ENCODE data around the gene PGF. TPM values are rescaled to one million over a fixed set of nuclear protein-coding genes. Genes with fewer than 3 reads are reported as not detected.
"Not testable (repeated sequence)": the region's sequence is repeated elsewhere in the genome, so short reads cannot be mapped to it uniquely, and the experiment has no call there.

The PGF gene
- total RNA-seq (2012; rRNA removed): 4.3 and 6.8 TPM in 2 replicates

GRCh38 chr14:74955229-74956026, at the start of gene PGF:
TSS of gene PGF (minus strand) at chr14:74955597. CDS start at chr14:74955242, 355 bp downstream.
- no peaks in the 10 kb centered on the region for H3K9me3 ChIP-seq (replicated peaks; ENCODE audit: low read length)
- H3K4me1 ChIP-seq (ENCODE audit: control insufficient read depth, insufficient read depth, low read length): peaks cover 30% of the 10 kb centered on the region
- H3K9ac ChIP-seq (ENCODE audit: low read depth, low read length): peak within 1 kb of the TSS; percentile 73
- H3K4me2 ChIP-seq (ENCODE audit: low read length): peak within 1 kb of the TSS; percentile 91
- no peaks in the 10 kb centered on the region for H3K27me3 ChIP-seq (ENCODE audit: control insufficient read depth, insufficient read depth, low read length)
- peak within 1 kb of the TSS; percentile 75 for H3K4me3 ChIP-seq (ENCODE audit: low read length)
- peaks cover 23% of the 10 kb centered on the region for H3K36me3 ChIP-seq (ENCODE audit: insufficient read depth, low read length)

- Histone ChIP-seq H3K27me3 (ENCODE audit: control insufficient read depth, insufficient read depth, low read length) (no peaks in the 10 kb centered on the region), H3K4me3 (ENCODE audit: low read length) (peak overlapping the region; percentile 93), H3K4me2 (ENCODE audit: low read length) (peak overlapping the region; percentile 89), H3K9ac (ENCODE audit: low read depth, low read length) (peak overlapping the region; percentile 92), H3K9me3 (replicated peaks; ENCODE audit: low read length) (no peaks in the 10 kb centered on the region), H3K36me3 (ENCODE audit: insufficient read depth, low read length) (peaks cover 31% of the 10 kb centered on the region), H3K4me1 (ENCODE audit: control insufficient read depth, insufficient read depth, low read length) (peaks cover 17% of the 10 kb centered on the region)
Measured at GRCh38 chr14:75003250-75004027, 48.0 kb upstream of the PGF start.

GRCh38 chr14:75002392-75003249, 47.2 kb upstream of the PGF start, which contains the start of gene EIF2B2:
TSS of gene EIF2B2 (plus strand) at chr14:75002921. CDS start at chr14:75002991, 70 bp downstream.
- peak within 1 kb of the TSS; percentile 89 for H3K4me2 ChIP-seq (ENCODE audit: low read length)
- peak within 1 kb of the TSS; percentile 92 for H3K9ac ChIP-seq (ENCODE audit: low read depth, low read length)
- peaks cover 17% of the 10 kb centered on the region for H3K4me1 ChIP-seq (ENCODE audit: control insufficient read depth, insufficient read depth, low read length)
- H3K4me3 ChIP-seq (ENCODE audit: low read length): peak within 1 kb of the TSS; percentile 93
- no peaks in the 10 kb centered on the region for H3K27me3 ChIP-seq (ENCODE audit: control insufficient read depth, insufficient read depth, low read length)
- H3K36me3 ChIP-seq (ENCODE audit: insufficient read depth, low read length): peaks cover 22% of the 10 kb centered on the region
- H3K9me3 ChIP-seq (replicated peaks; ENCODE audit: low read length): no peaks in the 10 kb centered on the region

- H3K4me3 ChIP-seq (ENCODE audit: low read length): peak overlapping the region; percentile 93
- no peaks in the 10 kb centered on the region for H3K27me3 ChIP-seq (ENCODE audit: control insufficient read depth, insufficient read depth, low read length)
- H3K4me1 ChIP-seq (ENCODE audit: control insufficient read depth, insufficient read depth, low read length): peaks cover 17% of the 10 kb centered on the region
- H3K9me3 ChIP-seq (replicated peaks; ENCODE audit: low read length): no peaks in the 10 kb centered on the region
- peaks cover 15% of the 10 kb centered on the region for H3K36me3 ChIP-seq (ENCODE audit: insufficient read depth, low read length)
- H3K9ac ChIP-seq (ENCODE audit: low read depth, low read length): peak overlapping the region; percentile 92
- peak overlapping the region; percentile 89 for H3K4me2 ChIP-seq (ENCODE audit: low read length)
Measured at GRCh38 chr14:75001899-75002298, 46.5 kb upstream of the PGF start.

- no peak overlapping the region for H3K9ac ChIP-seq (ENCODE audit: low read depth, low read length)
- H3K4me3 ChIP-seq (ENCODE audit: low read length): no peak overlapping the region
- H3K27me3 ChIP-seq (ENCODE audit: control insufficient read depth, insufficient read depth, low read length): no peaks in the 10 kb centered on the region
- H3K4me1 ChIP-seq (ENCODE audit: control insufficient read depth, insufficient read depth, low read length): peaks cover 17% of the 10 kb centered on the region
- H3K36me3 ChIP-seq (ENCODE audit: insufficient read depth, low read length): peaks cover 9% of the 10 kb centered on the region
- no peaks in the 10 kb centered on the region for H3K9me3 ChIP-seq (replicated peaks; ENCODE audit: low read length)
- no peak overlapping the region for H3K4me2 ChIP-seq (ENCODE audit: low read length)
Measured at GRCh38 chr14:75001261-75001660, 45.9 kb upstream of the PGF start.

GRCh38 chr14:74995781-74996180, 40.4 kb upstream of the PGF start:
- not testable (repeated sequence) for H3K36me3 ChIP-seq (ENCODE audit: insufficient read depth, low read length); H3K9ac ChIP-seq (ENCODE audit: low read depth, low read length); H3K4me2 ChIP-seq (ENCODE audit: low read length); H3K27me3 ChIP-seq (ENCODE audit: control insufficient read depth, insufficient read depth, low read length); H3K9me3 ChIP-seq (replicated peaks; ENCODE audit: low read length); H3K4me1 ChIP-seq (ENCODE audit: control insufficient read depth, insufficient read depth, low read length); H3K4me3 ChIP-seq (ENCODE audit: low read length)

GRCh38 chr14:74994182-74994581, 38.8 kb upstream of the PGF start:
- H3K27me3 ChIP-seq (ENCODE audit: control insufficient read depth, insufficient read depth, low read length); H3K4me1 ChIP-seq (ENCODE audit: control insufficient read depth, insufficient read depth, low read length); H3K36me3 ChIP-seq (ENCODE audit: insufficient read depth, low read length); H3K9me3 ChIP-seq (replicated peaks; ENCODE audit: low read length); H3K4me2 ChIP-seq (ENCODE audit: low read length); H3K9ac ChIP-seq (ENCODE audit: low read depth, low read length); H3K4me3 ChIP-seq (ENCODE audit: low read length): not testable (repeated sequence)

- H3K4me1 ChIP-seq (ENCODE audit: control insufficient read depth, insufficient read depth, low read length): peaks cover 27% of the 10 kb centered on the region
- peak overlapping the region; percentile 7 for H3K9ac ChIP-seq (ENCODE audit: low read depth, low read length)
- no peaks in the 10 kb centered on the region for H3K36me3 ChIP-seq (ENCODE audit: insufficient read depth, low read length)
- H3K4me2 ChIP-seq (ENCODE audit: low read length): no peak overlapping the region
- H3K27me3 ChIP-seq (ENCODE audit: control insufficient read depth, insufficient read depth, low read length): no peaks in the 10 kb centered on the region
- H3K9me3 ChIP-seq (replicated peaks; ENCODE audit: low read length): no peaks in the 10 kb centered on the region
- no peak overlapping the region for H3K4me3 ChIP-seq (ENCODE audit: low read length)
Measured at GRCh38 chr14:74988993-74989392, 33.6 kb upstream of the PGF start.

GRCh38 chr14:74988131-74988530, 32.7 kb upstream of the PGF start:
- H3K4me2 ChIP-seq (ENCODE audit: low read length): peak overlapping the region; percentile 1
- H3K4me1 ChIP-seq (ENCODE audit: control insufficient read depth, insufficient read depth, low read length): peaks cover 32% of the 10 kb centered on the region
- H3K27me3 ChIP-seq (ENCODE audit: control insufficient read depth, insufficient read depth, low read length): no peaks in the 10 kb centered on the region
- H3K36me3 ChIP-seq (ENCODE audit: insufficient read depth, low read length): no peaks in the 10 kb centered on the region
- H3K9ac ChIP-seq (ENCODE audit: low read depth, low read length): peak overlapping the region; percentile 22
- H3K9me3 ChIP-seq (replicated peaks; ENCODE audit: low read length): no peaks in the 10 kb centered on the region
- no peak overlapping the region for H3K4me3 ChIP-seq (ENCODE audit: low read length)

GRCh38 chr14:74985806-74986205, 30.4 kb upstream of the PGF start:
- no peak overlapping the region for H3K9ac ChIP-seq (ENCODE audit: low read depth, low read length)
- H3K9me3 ChIP-seq (replicated peaks; ENCODE audit: low read length): no peaks in the 10 kb centered on the region
- no peak overlapping the region for H3K4me3 ChIP-seq (ENCODE audit: low read length)
- no peaks in the 10 kb centered on the region for H3K27me3 ChIP-seq (ENCODE audit: control insufficient read depth, insufficient read depth, low read length)
- no peaks in the 10 kb centered on the region for H3K36me3 ChIP-seq (ENCODE audit: insufficient read depth, low read length)
- H3K4me2 ChIP-seq (ENCODE audit: low read length): no peak overlapping the region
- peaks cover 50% of the 10 kb centered on the region for H3K4me1 ChIP-seq (ENCODE audit: control insufficient read depth, insufficient read depth, low read length)

GRCh38 chr14:74985028-74985310, 29.6 kb upstream of the PGF start:
- no peak overlapping the region for H3K4me3 ChIP-seq (ENCODE audit: low read length)
- H3K27me3 ChIP-seq (ENCODE audit: control insufficient read depth, insufficient read depth, low read length): no peaks in the 10 kb centered on the region
- H3K4me2 ChIP-seq (ENCODE audit: low read length): no peak overlapping the region
- peaks cover 59% of the 10 kb centered on the region for H3K4me1 ChIP-seq (ENCODE audit: control insufficient read depth, insufficient read depth, low read length)
- H3K9me3 ChIP-seq (replicated peaks; ENCODE audit: low read length): no peaks in the 10 kb centered on the region
- no peaks in the 10 kb centered on the region for H3K36me3 ChIP-seq (ENCODE audit: insufficient read depth, low read length)
- no peak overlapping the region for H3K9ac ChIP-seq (ENCODE audit: low read depth, low read length)

Measured in skeletal muscle satellite cell (primary cell).